HT-29 (cell line): ENCODE measurements around the gene ITPR2. TPM values are rescaled to one million over a fixed set of nuclear protein-coding genes. Genes with fewer than 3 reads are reported as not detected.
"Not testable (repeated sequence)": the region's sequence is repeated elsewhere in the genome, so short reads cannot be mapped to it uniquely, and the experiment has no call there.

Experiments
- DNase-seq: peaks from one replicate; pipeline ENCODE4 v3.0.0-alpha.2; 2015; ENCODE audit warnings: low spot score
- total RNA-seq: library from RNA; depleted of rRNA; stranded (reverse); fragments of >200 nt; shearing (Covaris generic); gene quantifications from 2 replicates; pipeline ENCODE4 v1.2.3, GENCODE V29; 2014; rRNA removed

The ITPR2 gene
- 10.8 and 12.2 TPM in 2 replicates for total RNA-seq

GRCh38 chr12:26832822-26833742 is at the start of gene ITPR2:
Gene ITPR2, minus strand, starts transcription at chr12:26833194. Its CDS starts 413 bp downstream, at chr12:26832781.
- peak; percentile 96 for DNase-seq

DNA sequence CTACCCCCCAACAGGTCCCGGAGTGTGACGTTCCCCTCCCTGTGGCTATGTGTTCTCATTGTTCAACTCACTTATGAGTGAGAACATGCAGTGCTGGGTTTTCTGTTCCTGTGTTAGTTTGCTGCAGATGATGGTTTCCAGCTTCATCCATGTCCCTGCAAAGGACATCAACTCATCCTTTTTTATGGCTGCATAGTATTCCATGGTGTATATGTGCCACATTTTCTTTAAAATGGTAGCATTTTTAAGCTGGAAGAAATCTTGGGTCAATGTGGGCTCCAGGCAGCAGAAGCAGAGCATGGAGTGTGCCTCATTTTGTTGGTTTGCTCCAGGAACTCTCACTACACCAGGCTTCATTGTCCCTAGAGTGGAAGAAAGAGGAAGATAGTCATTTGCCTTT is 47.6 kb upstream of the ITPR2 start:
- no peak for DNase-seq

GRCh38 chr12:26878661-26879119 is 45.7 kb upstream of the ITPR2 start:
- DNase-seq, result no peak

DNA sequence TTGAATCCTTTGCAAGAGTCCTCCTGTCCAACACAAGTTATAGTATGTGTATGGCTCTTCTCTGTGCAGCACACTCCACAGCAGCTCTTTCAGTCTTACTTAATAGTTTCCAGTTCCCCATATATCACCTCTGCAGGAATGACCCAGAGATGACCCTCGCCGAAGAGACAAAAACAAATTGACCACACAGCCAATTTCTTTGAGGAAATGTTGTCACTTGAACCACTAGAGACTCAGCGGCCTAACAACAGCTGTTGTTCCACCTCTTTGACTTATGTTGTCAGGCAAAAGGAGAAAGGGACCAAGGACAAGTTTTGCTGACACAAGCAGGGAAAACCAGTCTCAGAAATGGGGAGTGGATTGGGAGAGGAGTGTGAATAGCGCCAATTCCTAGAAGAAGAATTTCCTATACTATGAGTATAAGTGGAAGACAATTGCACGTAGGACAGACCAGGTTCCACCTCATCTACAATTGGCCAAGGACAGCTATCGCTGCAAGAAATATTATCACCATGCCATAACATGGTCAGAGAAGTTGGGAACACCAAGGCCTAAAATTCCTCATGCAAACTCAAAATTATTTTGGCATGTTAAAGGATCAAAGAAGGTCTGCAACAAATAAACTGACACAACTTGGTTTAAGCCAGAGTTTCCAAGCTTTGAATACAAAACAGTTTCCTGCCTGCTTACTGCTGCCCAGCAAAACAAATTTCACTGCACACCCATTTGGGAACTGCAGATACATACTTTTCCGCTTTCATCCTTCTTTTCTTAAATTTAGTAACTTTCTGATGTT is 41.7 kb upstream of the ITPR2 start:
- DNase-seq, result no peak

DNA sequence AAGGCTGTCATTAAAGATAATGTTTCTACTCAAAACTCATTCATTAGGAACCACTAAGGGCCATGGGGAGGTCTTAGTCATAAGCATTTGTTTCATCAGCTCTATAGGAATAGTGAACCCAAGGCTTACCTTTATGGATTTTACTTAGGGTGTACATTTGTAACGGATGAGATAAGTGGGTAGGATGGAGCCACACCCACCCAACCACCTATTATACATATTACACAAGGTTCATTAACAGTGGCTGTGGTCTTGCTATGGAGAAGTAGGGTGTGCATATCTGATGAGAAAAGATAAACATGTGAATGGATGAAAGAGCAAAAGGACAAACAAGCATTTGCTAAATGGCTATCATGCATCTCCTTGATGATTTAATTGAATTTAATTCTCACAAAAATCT is 39.6 kb upstream of the ITPR2 start:
- no peak for DNase-seq

- no peak for DNase-seq
Measured at GRCh38 chr12:26871985-26872384, 39.0 kb upstream of the ITPR2 start.

GRCh38 chr12:26870491-26871419 is 37.8 kb upstream of the ITPR2 start:
- DNase-seq, result peak; percentile 72

DNA sequence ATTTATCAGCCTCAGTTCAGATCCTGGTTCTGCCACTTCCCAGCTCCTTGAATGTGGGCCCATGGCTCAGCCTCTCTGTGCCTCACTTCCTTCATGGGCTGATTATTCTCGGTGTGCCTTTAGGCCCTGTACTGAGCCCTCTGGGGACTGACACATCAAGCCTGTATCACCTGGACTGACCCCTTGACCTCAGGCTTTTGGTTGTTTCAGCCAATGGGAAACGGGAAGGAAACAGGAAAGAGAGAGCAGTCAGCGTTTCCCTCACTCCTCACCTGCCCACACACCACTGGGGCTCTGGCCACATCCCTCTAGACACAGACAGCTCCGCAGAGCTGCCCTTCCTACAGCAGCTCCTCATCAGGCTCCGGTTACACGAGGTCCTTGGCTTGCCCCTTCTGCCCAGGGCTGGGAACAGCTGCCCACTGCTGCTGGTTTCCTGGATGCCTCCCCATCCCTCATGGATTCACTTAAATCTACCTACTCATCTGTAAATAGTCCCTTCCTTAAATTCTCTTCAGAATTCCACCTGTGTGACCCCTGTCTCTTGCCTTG is 37.0 kb upstream of the ITPR2 start:
- no peak for DNase-seq

GRCh38 chr12:26869104-26869494 is 36.1 kb upstream of the ITPR2 start:
- DNase-seq, result no peak

DNA sequence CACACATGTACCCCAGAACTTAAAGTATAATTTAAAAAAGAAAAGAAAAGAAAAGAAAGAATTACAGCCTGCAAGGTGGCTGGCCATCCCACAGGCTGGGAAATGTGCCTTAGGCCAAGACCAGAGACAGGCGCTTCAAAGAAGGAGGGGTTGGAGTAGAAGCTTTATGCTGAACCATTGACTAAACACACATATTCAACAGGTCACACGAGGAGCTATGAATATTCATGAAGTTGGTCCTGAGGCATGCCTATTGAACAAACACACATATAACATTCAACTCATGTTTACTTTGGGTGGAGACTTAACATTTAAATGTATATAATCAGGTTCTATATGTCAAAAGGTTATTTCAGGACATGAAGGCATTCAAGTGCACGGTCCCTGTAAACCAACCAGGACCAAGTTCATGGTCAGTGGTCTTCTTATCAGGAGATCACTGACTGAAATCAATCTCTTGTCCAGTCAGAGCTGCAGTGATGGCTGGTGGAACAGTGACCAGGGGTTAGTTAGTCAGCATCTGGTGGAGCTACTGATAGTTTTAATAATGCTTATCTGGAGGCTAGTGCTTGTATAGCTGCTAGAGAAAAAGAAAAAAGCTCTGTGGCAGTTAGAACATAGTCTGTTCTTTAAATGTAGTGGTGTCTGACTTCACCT is 35.6 kb upstream of the ITPR2 start:
- DNase-seq, result no peak

- no peak for DNase-seq
Measured at GRCh38 chr12:26867080-26867479, 34.1 kb upstream of the ITPR2 start.

DNA sequence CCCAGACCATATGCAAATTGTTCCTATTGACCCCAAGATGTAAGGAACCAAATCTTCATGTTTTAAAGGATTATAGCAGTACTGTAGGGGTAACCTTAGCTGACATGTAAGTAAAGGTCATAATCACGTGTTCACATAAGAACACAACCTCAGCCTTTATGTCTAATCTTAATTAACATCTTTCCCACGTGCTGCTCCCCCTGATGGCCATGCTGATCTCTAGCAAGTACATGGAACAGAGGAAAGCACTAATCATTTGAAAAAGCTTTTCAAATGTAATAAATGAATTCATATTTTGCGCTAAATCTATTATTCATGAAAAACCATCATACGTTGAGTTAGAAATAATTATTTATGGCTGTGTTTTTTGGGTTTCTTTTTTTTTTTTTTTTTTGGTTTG is 30.5 kb upstream of the ITPR2 start:
- peak; percentile 42 for DNase-seq

DNA sequence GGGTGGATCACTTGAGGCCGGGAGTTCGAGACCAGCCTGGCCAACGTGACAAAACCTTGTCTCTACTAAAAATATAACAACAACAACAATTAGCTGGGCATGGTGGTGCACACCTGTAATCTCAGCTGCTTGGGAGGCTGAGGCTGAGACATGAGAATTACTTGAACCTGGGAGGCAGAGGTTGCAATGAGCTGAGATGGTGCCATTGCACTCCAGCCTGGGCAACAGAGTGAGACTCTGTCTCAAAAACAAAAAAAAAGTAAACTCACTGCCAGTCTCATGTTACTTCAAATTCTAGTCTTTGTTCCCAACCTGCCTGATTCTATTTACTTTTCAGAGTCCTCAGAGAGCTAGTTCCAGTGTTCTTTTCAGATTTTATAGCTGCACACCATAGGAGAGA is 29.8 kb upstream of the ITPR2 start:
- not testable (repeated sequence) for DNase-seq

DNA sequence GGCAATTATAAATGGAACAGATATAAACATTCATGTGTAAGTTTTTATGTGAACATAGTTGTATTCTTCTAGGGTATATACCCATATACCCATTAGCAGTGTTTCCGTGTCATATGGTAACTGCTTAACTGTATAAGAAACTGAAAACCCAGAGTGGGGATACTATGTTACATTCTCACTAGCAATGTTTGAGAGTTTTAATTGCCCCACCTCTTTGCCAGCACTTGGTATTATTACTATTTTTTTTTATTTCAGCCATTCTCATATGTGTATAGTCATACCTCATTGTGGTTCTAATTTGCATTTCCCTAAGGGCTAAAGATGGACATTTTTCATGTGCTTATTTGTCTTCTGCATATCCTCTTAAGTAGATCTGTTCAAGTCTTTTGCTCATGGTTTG is 28.7 kb upstream of the ITPR2 start:
- DNase-seq, result no peak

- no peak for DNase-seq
Measured at GRCh38 chr12:26857465-26858176, 24.6 kb upstream of the ITPR2 start.

- no peak for DNase-seq
Measured at GRCh38 chr12:26855337-26855736, 22.3 kb upstream of the ITPR2 start.

DNA sequence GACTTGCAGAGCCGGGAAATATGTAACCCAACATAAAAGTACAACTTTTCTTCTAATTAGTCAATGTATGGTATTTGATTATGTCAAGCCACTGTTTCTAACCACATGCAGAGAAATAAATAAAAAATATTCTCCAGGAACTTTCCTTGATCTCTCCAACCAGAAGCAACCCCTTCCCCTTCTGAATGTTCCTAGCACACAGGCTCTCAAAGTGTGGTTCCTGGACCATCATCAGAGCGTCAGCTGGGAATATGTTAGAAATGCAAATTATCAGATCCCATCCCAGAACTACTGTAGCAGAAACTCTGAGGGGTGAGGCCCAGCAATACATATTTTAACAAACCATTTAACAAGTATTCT is 21.0 kb upstream of the ITPR2 start:
- no peak for DNase-seq

GRCh38 chr12:26853303-26854030 is 20.5 kb upstream of the ITPR2 start:
- DNase-seq, result peak; percentile 78
